K562 (cell line): Measurements from ENCODE around the gene KARS1. TPM values are rescaled to one million over a fixed set of nuclear protein-coding genes. Genes with fewer than 3 reads are reported as not detected.

Experiments used
- E2F8 ChIP-seq: fragments of 450-650 bp; IDR thresholded peaks from 2 replicates; pipeline ENCODE4 v1.7.1; 2018; ENCODE audit warnings: mild to moderate bottlenecking, low read depth; ENCODE audit not compliant: partially characterized antibody
- ETS1 ChIP-seq: conservative IDR thresholded peaks from 2 replicates; pipeline ENCODE4 v1.6.1; 2011; ENCODE audit warnings: low read depth, mild to moderate bottlenecking, low read length; ENCODE audit not compliant: control insufficient read depth
- KAT7 ChIP-seq: sonication (generic); formaldehyde crosslinking; IDR thresholded peaks from 2 replicates; pipeline ENCODE4 v1.8.0; 2022; ENCODE audit warnings: missing genetic modification reagents, mild to moderate bottlenecking, borderline replicate concordance
- NRF1 ChIP-seq, 2 experiments: fragments of 450-650 bp; IDR thresholded peaks in 1 of 2; conservative IDR thresholded peaks in 1 of 2; 2 replicates each; pipeline ENCODE4 v1.6.1; 2014; ENCODE audit warnings: mild to moderate bottlenecking in 2 of 2
- RNF219 ChIP-seq: fragments of 250-450 bp; sonication (Bioruptor Pico); IDR thresholded peaks from 2 replicates; pipeline ENCODE4 v1.5.0; 2022; ENCODE audit warnings: mild to moderate bottlenecking
- TEAD1 ChIP-seq, 2 experiments: fragments of 450-650 bp in 1 of 2; sonication (generic) in 1 of 2; formaldehyde crosslinking; IDR thresholded peaks; 2 replicates each; pipeline versions ENCODE4 v1.4.0 to v1.8.0; 2020 to 2022; ENCODE audit warnings: mild to moderate bottlenecking in 2 of 2, missing genetic modification reagents in 1 of 2
- ZBTB40 ChIP-seq, 2 experiments: fragments of 450-650 bp in 1 of 2; sonication (generic) in 1 of 2; formaldehyde crosslinking in 1 of 2; IDR thresholded peaks; 2 replicates each; pipeline versions ENCODE4 v1.7.1 to v1.9.0; 2016 to 2022; ENCODE audit warnings: inconsistent platforms in 1 of 2, mild to moderate bottlenecking in 1 of 2, missing genetic modification reagents in 1 of 2
- polyA plus RNA-seq, 8 experiments: library from polyadenylated mRNA; depleted of rRNA in 4 of 8; stranded (reverse) in 5 of 8; unstranded in 3 of 8; fragments of >200 nt; fragmentation: Nextera tagmentation in 2 of 8; fragmentation: Illumina TruSeq in 1 of 8; extraction: Ambion mirVana in 2 of 8; extraction: Trizol in 1 of 8; gene quantifications; 2 replicates each; pipeline versions ENCODE4 v1.2.1 to v1.2.3, GENCODE V29; 2011 to 2014; ENCODE audit warnings: inconsistent platforms in 1 of 8, missing spikeins in 1 of 8
- total RNA-seq, 7 experiments: library from RNA; depleted of rRNA in 6 of 7; stranded (reverse); fragments of >200 nt in 6 of 7; fragmentation: Illumina TruSeq in 2 of 7; extraction: Trizol in 2 of 7; gene quantifications; 2 replicates each; pipeline versions ENCODE4 v1.2.1 to v1.2.3, GENCODE V29; 2011 to 2021; ENCODE audit warnings: low replicate concordance in 1 of 7

Gene KARS1
- total and polyA plus RNA-seq, 9 of the 15 experiments (the other 6 are each of a cell fraction or from before 2014, with no cell fraction given): 223 to 386 (median 304) TPM

GRCh38 chr16:75648265-75649076, 1.0 kb upstream of the KARS1 start (continued):
- TF ChIP-seq RNF219 (no peak), ETS1 (peak; percentile 49; the same call in 1 of the 2 replicates), KAT7 (CRISPR knock-in tag) (0 out of 2 replicates have a peak, but pooled peaks have one; percentile 27), E2F8 (no peak), NRF1 (conservative IDR thresholded peaks at IDR 0.05 in 1 of 2, IDR thresholded peaks at IDR 0.05 in 1 of 2) (peak; percentile 31 to 55; a peak in 2 of 4 replicates), ZBTB40 (IDR thresholded peaks at IDR 0.05) (peak; percentile 52), ZBTB40 (CRISPR knock-in tag; IDR thresholded peaks at IDR 0.05) (no peak), TEAD1 (CRISPR knock-in tag; IDR thresholded peaks at IDR 0.05) (peak in 1 of 2 experiments; percentile 5; a peak in 1 of 4 replicates)
